HCEC 1CT (cell line): ENCODE measurements around the gene CRMP1.
"Not testable (repeated sequence)": the region's sequence is repeated elsewhere in the genome, so short reads cannot be mapped to it uniquely, and the experiment has no call there.

ENCODE experiments used
- DNase-seq: peaks from one replicate; pipeline ENCODE4 v3.0.0-alpha.2; 2017

CRMP1 gene

GRCh38 chr4:5887361-5888221, 5.3 kb downstream of the CRMP1 start:
- no peak for DNase-seq

- DNase-seq = no peak
These were observed 5.9 kb downstream of the CRMP1 start for GRCh38 chr4:5887011-5887360.

GRCh38 chr4:5885733-5886132, 7.2 kb downstream of the CRMP1 start:
- no peak for DNase-seq

- no peak for DNase-seq
These were observed 8.1 kb downstream of the CRMP1 start for GRCh38 chr4:5884796-5885195.

- no peak for DNase-seq
These were observed 9.0 kb downstream of the CRMP1 start for GRCh38 chr4:5883916-5884315.

GRCh38 chr4:5882947-5883346, 9.9 kb downstream of the CRMP1 start:
- no peak for DNase-seq

- DNase-seq = no peak
These were observed 11.5 kb downstream of the CRMP1 start for GRCh38 chr4:5881340-5881739.

- no peak for DNase-seq
These were observed 14.5 kb downstream of the CRMP1 start for GRCh38 chr4:5878359-5878758.

GRCh38 chr4:5877392-5877791, 15.5 kb downstream of the CRMP1 start:
- no peak for DNase-seq

GRCh38 chr4:5874811-5875449, 18.0 kb downstream of the CRMP1 start:
- DNase-seq = no peak

- DNase-seq = no peak
These were observed 22.2 kb downstream of the CRMP1 start for GRCh38 chr4:5870701-5871100.

- DNase-seq = no peak
These were observed 22.8 kb downstream of the CRMP1 start for GRCh38 chr4:5869966-5870619.

- no peak for DNase-seq
These were observed 25.0 kb downstream of the CRMP1 start for GRCh38 chr4:5867866-5868265.

GRCh38 chr4:5866841-5867813, 25.8 kb downstream of the CRMP1 start:
- no peak for DNase-seq

GRCh38 chr4:5865896-5866599, 26.8 kb downstream of the CRMP1 start:
- no peak for DNase-seq

- peak; percentile 89 for DNase-seq
These were observed 29.3 kb downstream of the CRMP1 start for GRCh38 chr4:5863461-5864113.

GRCh38 chr4:5858020-5858769, 34.7 kb downstream of the CRMP1 start:
- no peak for DNase-seq

- no peak for DNase-seq
These were observed 35.7 kb downstream of the CRMP1 start for GRCh38 chr4:5857199-5857598.

- DNase-seq = not testable (repeated sequence)
These were observed 36.5 kb downstream of the CRMP1 start for GRCh38 chr4:5856362-5856761.

GRCh38 chr4:5854929-5855328, 38.0 kb downstream of the CRMP1 start:
- no peak for DNase-seq
